RKO (cell line): Measurements from ENCODE around the gene STK11.

Source experiments
- DNase-seq: peaks from one replicate; pipeline ENCODE4 v3.0.0-alpha.2; 2016; ENCODE audit warnings: low spot score

Gene STK11

GRCh38 chr19:1251330-1252220 is 46.0 kb downstream of the STK11 start:
- peak; percentile 66 for DNase-seq

GRCh38 chr19:1252221-1252820 is 46.7 kb downstream of the STK11 start:
- DNase-seq, result peak; percentile 84

- peak; percentile 91 for DNase-seq
Observed at GRCh38 chr19:1252821-1253513, 47.4 kb downstream of the STK11 start.

- DNase-seq, result no peak
Observed at GRCh38 chr19:1253514-1254080, 48.0 kb downstream of the STK11 start.

GRCh38 chr19:1254081-1254527 is 48.5 kb downstream of the STK11 start:
- no peak for DNase-seq

GRCh38 chr19:1254530-1255185 is 49.1 kb downstream of the STK11 start:
- DNase-seq, result no peak

- no peak for DNase-seq
Observed at GRCh38 chr19:1255186-1256161, 49.9 kb downstream of the STK11 start.

- DNase-seq, result no peak
Observed at GRCh38 chr19:1256646-1257474, 51.3 kb downstream of the STK11 start.

- DNase-seq, result no peak
Observed at GRCh38 chr19:1257475-1258162, 52.0 kb downstream of the STK11 start.

- no peak for DNase-seq
Observed at GRCh38 chr19:1258163-1258492, 52.5 kb downstream of the STK11 start.

GRCh38 chr19:1258707-1259205 is 53.2 kb downstream of the STK11 start:
- peak; percentile 56 for DNase-seq

GRCh38 chr19:1259206-1259875 is 53.8 kb downstream of the STK11 start:
- DNase-seq, result peak; percentile 76

GRCh38 chr19:1259876-1260748 is 54.5 kb downstream of the STK11 start:
- peak; percentile 44 for DNase-seq

- DNase-seq, result peak; percentile 96
Observed at GRCh38 chr19:1260749-1261537, 55.4 kb downstream of the STK11 start.

- peak; percentile 67 for DNase-seq
Observed at GRCh38 chr19:1261538-1261797, 55.9 kb downstream of the STK11 start.

GRCh38 chr19:1261798-1262622 is 56.4 kb downstream of the STK11 start:
- no peak for DNase-seq
